Epithelial cell of proximal tubule (primary cell): ENCODE data around the gene LMO7. TPM values are rescaled to one million over a fixed set of nuclear protein-coding genes. Genes with fewer than 3 reads are reported as not detected.

ENCODE experiments used
- total RNA-seq: library from RNA; depleted of rRNA; stranded (reverse); fragments of >200 nt; gene quantifications from 2 replicates; pipeline ENCODE4 v1.2.3, GENCODE V29; 2015

The LMO7 gene
- total RNA-seq, 1 donor from 2014 or later = 46.9 TPM

Other genes with a start within 250 kb of the LMO7 start
- gene TBC1D4, start 154.2 kb upstream of the LMO7 start, total RNA-seq = 12.3 and 20.9 TPM in 2 replicates
- gene COMMD6, start 98.5 kb upstream of the LMO7 start, total RNA-seq = 58.1 and 143 TPM in 2 replicates
- 84.0 and 104 TPM in 2 replicates for gene UCHL3, start 86.5 kb upstream of the LMO7 start, total RNA-seq